M059J (cell line): ENCODE measurements around the gene TNFAIP1. TPM values are rescaled to one million over a fixed set of nuclear protein-coding genes. Genes with fewer than 3 reads are reported as not detected.
"Not testable (repeated sequence)": the region's sequence is repeated elsewhere in the genome, so short reads cannot be mapped to it uniquely, and the experiment has no call there.

Experiments
- DNase-seq: peaks from one replicate; pipeline ENCODE4 v3.0.0-alpha.2; 2012; ENCODE audit warnings: low read depth
- total RNA-seq: library from RNA; depleted of rRNA; stranded (reverse); fragments of >200 nt; shearing (Covaris generic); gene quantifications from 2 replicates; pipeline ENCODE4 v1.2.3, GENCODE V29; 2014; rRNA removed

The TNFAIP1 gene, protein sequence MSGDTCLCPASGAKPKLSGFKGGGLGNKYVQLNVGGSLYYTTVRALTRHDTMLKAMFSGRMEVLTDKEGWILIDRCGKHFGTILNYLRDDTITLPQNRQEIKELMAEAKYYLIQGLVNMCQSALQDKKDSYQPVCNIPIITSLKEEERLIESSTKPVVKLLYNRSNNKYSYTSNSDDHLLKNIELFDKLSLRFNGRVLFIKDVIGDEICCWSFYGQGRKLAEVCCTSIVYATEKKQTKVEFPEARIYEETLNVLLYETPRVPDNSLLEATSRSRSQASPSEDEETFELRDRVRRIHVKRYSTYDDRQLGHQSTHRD
- 30.7 and 39.0 TPM in 2 replicates for total RNA-seq

DNA sequence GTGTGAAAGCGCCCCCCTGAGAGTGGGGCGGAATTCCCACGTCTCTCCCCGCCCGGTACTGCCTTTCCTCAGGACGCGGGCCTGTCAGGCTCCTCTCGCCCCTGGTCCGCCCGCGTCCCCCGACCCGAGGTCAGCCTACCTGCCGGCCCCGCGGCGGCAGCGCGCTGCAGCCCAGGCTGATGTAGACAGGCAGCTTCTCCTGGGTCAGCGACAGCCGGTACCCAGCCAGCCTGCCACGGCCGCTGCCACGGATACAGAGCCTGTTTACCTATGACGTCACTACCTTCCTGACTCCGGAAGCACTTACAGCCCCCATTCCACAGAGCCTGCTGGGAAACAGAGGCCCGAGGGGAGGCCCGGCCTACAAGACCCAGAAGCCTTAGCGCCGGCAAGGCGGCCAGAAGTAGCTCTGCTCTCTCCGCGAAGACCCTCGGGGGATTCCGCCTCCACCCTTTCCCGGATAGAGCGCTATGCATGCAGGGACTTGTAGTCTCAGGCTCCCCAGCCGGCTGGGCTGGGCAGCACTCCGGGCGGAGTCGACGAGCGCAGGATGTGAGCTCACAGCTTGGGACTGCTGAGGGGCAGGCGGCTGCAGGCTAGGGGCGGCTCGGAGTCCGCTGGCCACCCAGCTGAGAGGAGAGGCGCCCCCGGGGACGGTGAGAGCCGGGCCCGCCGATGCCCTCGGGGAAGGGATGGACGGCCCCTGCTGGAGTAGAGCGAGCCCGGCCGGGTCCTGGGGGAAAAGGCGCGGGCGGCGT lies at the start of gene TNFAIP1, which contains the start of gene IFT20:
Gene TNFAIP1 (plus strand): TSS at position 561 of the 758 bp plus-strand sequence. CDS start 3,761 bp downstream, outside the sequence.
Gene IFT20 (minus strand): TSS at position 272 of the 758 bp plus-strand sequence. CDS start 3,487 bp downstream, outside the sequence.
- peak; percentile 99 for DNase-seq

DNA sequence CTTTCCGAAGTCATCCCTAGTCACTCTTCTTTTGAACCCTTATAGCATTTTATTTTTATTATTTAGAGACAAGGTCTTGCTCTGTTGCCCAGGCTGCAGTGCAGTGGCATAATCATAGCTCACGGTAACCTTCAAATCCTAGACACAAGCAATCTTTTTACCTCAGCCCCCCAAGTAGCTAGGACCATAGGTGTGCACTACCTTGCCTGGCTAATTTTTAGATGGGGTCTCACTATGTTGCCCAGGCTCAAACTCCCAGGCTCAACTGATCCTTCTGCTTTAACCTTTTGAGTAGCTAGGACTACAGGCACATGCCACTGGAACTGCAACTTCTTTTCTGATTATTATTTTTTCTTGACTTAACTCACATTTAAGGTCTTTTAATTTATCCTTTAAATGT lies 49.6 kb upstream of the TNFAIP1 start:
- no peak for DNase-seq

DNA sequence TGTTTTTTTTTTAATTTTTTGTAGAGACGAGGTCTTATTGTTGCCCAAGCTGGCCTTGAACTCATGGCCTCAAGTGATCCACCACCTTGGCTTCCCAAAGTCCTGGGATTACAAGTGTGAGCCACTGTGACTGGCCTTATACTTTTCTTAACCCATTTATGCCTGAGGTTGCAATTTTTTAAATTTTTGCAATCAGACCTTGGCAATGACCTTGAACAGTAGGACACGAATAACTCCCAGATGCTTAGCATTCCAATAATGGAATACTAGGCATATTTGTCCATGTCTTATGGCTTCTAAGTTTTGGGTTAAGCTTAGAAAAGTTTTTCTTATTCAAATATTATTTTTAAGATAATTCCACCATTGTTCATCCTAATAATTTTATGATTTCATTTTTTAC lies 44.9 kb upstream of the TNFAIP1 start:
- no peak for DNase-seq

DNA sequence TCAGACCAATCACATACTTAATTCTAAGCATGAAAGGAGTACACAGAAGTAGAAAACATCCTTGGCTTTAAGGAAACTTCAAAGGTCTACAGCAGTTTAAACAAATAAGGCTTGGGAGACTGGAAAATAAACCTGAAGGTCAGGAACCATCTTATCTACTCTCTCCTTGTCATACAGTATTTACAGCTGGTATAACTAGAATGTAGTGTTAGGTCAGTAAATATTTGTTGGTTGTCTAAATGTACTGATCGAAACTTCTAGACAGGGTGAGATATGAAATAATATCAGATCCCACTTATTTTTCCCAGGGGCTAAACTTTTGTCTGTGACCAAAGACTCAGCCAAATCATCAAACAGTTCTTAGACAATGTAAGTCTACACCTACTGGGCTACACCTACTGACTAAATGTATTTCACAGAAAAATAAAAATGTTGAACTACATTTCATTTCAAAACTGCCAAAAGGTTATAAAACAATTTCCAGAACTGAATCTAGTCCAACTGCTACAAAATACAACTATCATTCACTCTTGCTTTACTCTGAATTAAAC lies 43.7 kb upstream of the TNFAIP1 start:
- DNase-seq: no peak

DNA sequence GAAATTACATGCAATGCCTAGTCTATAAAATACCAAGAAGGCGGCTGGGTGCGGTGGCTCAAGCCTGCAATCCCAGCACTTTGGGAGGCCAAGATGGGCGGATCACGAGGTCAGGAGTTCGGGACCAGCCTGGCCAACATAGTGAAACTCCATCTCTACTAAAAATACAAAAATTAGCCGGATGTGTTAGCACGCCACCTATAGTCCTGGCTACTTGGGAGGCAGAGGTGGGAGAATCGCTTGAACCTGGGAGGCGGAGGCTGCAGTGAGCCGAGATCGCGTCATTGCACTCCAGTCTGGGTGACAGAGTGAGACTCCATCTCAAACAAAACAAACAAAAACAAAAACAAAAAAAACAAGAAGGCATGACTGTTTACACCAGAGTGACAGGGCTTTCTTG lies 42.7 kb upstream of the TNFAIP1 start:
- not testable (repeated sequence) for DNase-seq

DNA sequence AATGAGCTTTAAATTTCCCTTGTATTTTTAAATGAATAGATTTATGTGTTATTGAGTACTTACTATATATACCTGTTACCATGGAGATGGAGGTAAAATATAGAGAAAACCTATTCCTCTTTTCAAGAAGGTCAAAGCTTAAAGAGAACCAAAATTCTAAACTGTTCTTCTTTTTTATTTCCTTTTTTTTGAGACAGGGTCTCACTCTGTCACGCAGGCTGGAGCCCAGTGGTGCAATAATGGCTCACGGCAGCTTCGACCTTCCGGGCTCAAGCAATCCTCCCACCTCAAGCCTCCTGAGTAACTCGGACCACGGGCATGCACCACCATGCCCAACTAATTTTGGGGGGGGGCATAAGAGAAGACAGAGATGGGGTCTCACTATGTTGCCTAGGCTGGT lies 41.6 kb upstream of the TNFAIP1 start:
- DNase-seq: no peak

DNA sequence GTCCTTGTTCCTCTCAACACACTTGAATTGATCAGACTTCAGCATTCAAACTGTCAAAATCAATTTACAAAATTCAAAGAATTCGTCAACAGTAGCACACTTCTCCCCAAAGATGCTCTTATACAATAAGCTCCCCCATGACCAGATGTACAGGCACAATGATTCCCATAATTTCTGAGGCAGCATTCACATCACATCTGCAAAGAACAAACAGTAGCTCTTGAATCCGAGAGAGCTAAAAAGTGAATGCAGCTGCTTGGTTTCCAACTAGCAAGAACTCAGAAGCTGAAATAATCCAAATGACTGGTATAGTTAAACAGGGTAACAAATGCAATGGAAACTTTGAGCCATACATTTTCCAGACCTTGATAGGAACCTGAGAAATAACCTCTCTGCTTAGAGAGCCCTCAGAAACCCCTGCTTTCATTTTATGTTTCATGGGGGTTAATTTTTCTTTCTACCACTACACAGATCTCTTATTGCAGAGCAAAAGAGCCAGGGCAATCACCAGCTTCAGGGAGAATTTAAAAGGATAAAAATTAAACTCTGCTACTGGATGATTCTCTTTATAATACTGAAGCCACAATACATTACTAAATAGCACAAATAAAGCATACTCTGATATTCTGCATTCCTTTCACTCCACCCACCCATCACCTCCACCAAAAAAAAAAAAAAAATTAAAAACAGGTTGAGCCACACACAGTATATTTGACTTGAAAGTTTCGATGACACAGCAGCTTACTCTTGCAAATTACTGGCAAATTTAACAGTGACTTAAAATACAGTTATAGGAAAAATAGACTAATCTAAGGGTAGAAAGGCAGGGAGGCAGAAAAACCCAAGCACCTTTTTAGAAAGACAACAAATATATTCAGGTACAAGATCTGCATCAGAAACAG lies 39.6 kb upstream of the TNFAIP1 start:
- no peak for DNase-seq

DNA sequence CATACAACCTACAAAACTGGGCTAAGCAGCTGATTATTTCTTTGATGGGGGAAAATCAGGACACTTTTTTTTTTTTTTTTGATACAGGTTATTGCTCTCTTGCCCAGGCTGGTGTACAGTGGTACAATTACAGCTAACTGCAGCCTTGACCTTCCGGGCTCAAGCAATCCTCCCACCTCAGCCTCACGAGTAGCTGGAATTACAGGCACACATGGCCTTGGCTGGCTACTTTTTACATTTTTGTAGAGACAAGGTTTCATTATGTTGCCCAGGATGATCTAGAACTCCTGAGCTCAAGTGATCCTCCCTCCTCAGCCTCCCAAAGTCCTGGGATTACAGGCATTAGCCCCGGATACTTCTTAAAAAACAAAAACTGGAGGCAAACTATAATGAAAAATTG lies 37.1 kb upstream of the TNFAIP1 start:
- DNase-seq: no peak

DNA sequence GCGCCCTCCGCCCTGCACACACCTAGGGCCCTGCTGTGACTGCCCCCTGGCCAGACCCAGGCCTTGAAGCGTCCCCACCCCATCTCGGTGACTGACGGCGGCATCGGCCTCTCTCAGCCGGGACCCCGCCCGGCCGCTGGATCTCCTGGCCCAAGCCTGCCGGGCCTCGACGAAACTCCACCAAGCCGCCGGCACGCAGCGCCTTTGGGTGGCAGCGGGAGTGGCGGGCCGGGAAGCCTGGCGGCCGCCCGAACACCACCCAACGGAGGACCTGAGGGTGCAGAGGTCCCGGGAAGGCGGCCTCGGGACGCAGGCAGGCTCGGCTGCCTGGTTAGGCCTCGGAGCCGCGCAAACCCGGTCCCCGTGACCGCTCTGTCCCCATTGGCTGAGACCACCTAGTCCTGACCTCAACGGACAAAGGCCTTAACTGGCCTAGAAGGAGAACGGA lies 28.6 kb upstream of the TNFAIP1 start:
- no peak for DNase-seq

DNA sequence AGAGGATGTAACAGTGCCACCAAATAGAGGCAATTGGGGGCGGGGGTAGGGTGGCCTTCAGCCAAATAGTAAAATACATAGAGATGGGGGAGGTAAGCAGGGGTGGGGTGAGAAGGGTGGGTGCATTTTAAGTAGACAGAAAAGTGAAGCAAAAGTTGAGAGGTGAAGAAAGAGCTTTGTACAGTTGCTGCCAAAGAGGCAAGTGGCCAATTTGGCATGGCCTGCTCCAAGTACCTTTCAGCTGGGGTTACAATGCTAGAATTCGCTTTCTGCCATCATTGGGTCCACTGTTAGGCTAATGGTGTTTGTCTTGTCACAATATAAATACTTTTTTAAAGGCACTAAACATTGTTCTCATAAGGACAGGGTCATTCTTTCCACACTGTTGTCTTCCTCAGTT lies 21.7 kb upstream of the TNFAIP1 start:
- no peak for DNase-seq

DNA sequence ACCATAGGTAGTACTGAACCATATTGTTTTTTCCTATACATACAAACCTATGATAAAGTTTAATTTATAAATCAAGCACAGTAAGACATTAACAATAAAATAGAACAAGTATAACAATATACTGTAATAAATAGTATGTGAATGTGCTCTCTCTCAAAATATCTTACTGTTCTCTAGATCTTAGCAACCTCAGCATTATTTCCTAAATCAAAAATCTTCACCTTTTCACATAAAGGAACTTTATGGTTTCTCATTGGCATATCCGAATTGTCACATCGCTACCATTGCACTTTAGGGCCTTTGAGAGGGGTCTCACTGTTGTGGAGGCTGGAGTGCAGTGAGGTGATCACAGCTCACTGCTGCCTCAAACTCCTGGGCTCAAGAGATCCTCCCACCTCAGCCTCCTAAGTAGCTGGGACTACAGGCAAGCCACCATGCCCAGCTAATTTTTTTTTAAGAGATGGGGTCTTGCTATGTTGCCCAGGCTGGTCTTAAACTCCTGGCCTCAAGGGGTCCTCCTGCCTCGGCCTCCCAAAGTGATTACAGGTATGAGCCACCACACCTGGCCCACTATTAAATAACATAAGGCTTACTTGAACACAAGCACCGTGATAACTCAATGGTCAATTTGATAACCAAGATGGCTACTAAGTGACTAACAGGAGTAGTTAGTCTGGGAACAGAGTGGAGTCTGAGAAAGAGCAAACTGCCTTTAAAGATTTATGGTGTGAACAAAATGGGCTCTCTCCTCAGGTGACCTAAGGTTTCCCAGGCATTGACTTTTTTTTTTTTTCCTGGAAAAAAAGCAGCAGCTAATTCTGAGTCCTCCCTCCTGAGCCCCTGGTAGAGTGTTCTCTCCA lies 19.5 kb upstream of the TNFAIP1 start:
- DNase-seq: no peak

DNA sequence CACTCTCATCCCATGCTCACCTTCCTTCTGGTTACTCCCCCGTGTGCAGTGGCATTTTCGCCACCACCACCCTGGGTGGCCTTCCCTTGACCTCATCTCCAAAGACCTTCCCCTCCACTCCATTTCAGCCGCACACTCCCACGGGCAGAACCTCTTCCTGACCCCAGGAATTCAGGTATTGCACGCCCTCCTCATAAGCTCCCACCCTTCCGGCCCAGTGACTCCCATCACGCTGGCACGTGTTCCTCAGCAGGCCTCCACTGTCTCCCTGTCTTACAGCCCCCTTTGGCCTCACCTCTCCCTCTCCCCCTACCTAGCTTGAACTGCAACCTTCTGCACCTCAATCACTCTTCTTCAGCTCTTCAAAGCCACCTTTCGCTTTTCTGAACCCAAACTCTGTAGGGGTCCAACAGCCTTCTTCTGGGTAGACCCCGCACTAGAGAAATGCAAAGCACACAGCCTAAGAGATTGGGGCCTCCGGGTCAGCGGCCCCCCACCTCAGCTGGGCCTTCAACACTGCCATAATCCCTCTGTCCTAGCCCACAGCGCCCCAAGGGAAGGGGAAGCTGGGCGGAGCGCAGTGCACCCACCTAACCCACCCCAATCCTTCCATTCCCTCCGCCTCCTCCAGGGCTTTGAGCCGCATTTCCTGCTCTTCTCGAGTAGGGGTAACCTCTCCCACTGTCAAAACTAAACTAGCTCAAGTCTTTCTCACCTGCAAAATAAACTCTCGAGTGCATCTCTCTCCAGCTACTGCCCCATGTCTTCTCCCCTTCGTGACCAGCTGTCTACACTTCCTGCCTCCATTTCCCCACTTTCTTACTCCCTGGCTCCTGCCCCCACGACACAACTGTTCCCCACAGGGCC lies 18.2 kb upstream of the TNFAIP1 start:
- no peak for DNase-seq

DNA sequence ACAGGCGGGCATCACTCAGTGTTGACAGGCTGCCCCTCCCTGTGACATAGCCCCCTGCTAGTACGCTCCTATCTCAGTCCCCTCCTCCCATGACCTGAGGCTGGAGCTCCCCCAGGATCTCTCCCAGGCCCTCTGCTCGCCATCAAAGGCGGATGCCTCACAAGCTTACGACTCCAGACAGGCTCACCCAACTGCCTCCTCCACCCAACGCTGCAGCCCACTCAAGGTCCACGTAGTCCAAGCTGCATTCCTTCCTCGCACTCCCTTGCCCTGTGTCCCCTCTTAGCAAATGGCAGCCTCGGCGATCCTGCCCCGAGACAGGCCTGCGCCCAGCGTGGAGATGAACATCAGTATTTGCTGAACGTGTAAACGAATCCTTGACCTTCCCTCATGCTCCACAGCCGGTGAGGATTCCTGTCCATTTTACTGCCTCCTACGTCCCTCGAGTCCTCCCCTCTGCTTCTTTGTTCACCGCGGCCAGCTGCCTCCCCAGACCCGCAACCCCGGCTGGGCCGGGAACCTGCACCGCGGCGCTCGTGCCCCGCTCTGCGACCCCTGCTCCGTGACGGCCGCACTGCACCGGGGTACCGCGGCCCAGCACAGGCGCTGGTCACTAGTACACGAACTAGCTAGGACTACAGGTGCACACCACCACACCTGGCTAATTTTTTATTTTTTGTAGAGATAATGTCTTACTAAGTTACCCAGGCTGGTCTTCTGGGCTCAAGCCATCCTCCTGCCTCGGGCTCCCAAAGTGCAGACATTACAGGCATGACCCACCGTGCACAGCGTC lies 17.4 kb upstream of the TNFAIP1 start:
- no peak for DNase-seq

DNA sequence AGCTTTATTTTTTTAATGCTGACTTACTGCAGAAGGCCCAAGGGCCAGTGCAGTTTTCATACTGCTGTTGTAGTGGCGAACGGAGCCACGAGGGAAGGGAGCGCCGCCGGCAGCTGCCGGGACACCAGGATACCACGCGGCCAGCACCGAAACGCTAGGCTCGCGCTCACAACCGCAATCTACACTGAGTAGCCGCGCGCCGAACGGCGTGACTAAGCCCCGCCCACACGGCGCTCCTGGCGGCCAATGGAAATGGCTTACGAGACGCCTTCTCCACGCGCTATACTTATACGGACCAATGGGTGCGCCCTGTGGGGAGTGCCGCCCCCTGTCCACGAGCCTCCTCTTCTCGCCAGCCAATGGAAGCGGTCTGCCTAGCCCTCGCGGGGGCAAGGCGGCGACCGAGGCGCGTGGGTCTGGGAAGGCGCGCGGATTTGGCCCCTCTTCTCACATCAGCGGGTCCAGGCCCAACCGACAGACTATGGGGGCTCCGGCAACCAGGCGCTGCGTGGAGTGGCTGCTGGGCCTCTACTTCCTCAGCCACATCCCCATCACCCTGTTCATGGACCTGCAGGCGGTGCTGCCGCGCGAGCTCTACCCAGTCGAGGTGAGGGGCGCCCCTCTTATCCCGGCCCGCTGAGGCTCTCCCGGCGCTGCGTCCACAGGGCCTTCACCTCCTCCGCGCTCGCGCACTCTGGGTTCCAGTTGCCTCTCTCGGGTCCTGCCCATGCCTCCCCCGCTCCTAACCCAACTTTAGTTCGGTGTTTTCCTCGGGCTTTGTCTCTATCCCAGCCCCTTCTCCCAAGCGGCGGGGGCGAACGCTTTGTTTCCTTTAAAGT lies 16.6 kb upstream of the TNFAIP1 start, which contains the start of gene TMEM97:
Gene TMEM97 (plus strand): TSS at position 442 of the 839 bp plus-strand sequence. CDS start 40 bp downstream, at position 482.
- peak; percentile 95 for DNase-seq

DNA sequence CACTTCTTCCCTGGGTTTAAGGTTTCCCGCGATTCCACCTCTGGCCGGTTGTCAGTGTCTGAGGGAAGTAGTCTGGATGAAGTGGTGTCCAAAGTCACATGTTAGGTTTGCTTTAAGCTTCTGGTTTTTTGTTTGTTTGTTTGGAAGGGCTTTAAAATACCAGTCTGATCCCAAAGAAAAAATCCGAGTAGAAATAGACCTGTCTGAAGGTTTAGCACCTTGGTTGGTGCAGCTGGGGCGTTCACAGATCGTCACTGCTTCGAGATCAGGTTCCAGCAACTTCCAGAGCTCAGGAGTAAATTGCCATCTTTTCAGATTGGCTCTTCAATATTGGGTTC lies 16.0 kb upstream of the TNFAIP1 start:
- no peak for DNase-seq

DNA sequence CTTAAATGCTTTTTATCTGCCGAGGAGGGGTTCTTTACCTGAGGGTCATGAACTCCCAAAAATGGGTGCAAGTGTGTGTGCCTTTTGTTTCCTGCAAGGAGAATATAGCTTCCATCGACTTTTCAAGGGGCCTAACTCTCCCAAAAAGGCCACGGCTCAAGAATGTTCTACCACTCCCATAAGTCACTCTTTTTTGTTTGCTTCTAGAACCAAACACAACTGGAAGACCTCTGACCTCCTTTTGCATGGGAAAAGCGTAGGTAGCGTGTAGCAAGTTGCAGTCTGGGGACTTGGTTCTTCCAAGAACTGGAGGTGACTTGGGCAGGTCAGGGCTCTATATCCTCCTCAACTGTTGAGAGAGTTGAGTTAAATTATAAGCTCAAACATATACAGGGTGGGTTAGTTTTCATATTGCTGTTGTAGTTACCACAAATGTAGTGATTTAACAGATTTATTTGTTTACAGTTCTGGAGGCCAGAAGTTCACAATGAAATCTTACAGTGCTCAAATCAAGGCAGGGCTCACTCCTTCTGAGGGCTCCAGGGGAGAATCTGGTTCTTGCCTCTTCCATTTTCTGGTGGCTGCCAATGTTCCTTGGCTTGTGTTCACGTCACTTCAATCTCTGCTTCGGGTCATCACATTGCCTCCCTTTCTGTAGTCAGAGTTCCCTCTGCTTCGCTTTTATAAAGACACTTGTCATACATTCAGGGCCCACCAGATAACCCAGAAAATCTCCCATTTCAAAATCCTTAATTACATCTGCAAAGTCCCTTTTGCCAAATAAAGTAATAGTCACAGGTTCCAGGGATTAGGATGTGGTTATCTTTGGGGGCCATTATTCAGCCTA lies 15.1 kb upstream of the TNFAIP1 start:
- DNase-seq: no peak

DNA sequence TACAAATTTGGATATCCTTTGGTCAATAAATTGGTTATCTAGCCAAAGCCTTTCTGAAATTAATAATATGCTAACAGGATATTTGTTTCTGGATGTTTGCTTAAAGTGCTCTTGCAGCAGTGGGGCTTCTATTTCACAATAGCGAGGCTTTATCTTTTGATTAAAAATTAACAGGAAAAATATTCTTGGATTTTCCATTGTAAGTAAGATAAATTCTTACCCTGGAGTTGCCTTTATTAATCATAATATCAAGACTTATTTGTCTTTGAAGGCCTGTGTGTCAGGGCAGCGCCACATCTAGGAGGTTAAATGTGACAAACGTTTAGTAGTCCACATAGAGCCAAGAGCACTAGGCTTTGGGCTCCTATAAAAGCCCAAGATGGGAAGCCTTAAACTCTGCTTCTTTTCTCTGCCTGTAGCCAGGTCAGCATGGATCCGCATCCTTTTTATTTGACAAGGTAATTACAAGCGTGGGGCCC lies 11.3 kb upstream of the TNFAIP1 start:
- DNase-seq: no peak
